Lower leg skin (tissue), 4 donors: ENCODE data around the gene NCEH1. TPM values are rescaled to one million over a fixed set of nuclear protein-coding genes. Genes with fewer than 3 reads are reported as not detected.

Source experiments
- DNase-seq, 2 donors: peaks; one replicate each; pipeline ENCODE4 v3.0.0-alpha.2; 2019; ENCODE audit warnings: low spot score in 2 of 2
- H3K4me3 ChIP-seq: fragments of 200-600 bp; sonication (generic); 2 replicates; pipeline ENCODE4 v1.5.1; 2017; ENCODE audit warnings: mild to moderate bottlenecking, low read depth; ENCODE audit not compliant: poor library complexity, severe bottlenecking
- CTCF ChIP-seq, 3 donors: fragments of 450-650 bp; IDR thresholded peaks; one replicate each; pipeline ENCODE4 v1.5.1; 2016; ENCODE audit warnings: antibody characterized with exemption in 3 of 3, mild to moderate bottlenecking in 3 of 3, moderate library complexity in 2 of 3
- POLR2A ChIP-seq, 2 donors: fragments of 450-650 bp; IDR thresholded peaks; one replicate each; pipeline ENCODE4 v1.6.1; 2016 to 2017; ENCODE audit warnings: antibody characterized with exemption in 2 of 2, mild to moderate bottlenecking in 1 of 2, moderate library complexity in 1 of 2
- WGBS, 2 donors: methylation state at CpG; one replicate each; pipeline ENCODE4 v1.1.5; 2018; 5-methylcytosine and 5-hydroxymethylcytosine counted together
- intact Hi-C: fragments of 100-400 bp; cut with DNase I; formaldehyde crosslinking; loops from one replicate; pipeline ENCODE4 v1.15.0; 2023; ENCODE audit warnings: low total_unique reads
- total RNA-seq, 4 donors: library from RNA; depleted of rRNA; stranded (reverse); fragments of >200 nt; gene quantifications; one replicate each; pipeline ENCODE4 v1.1.0, GENCODE V29; 2016

The NCEH1 gene
- total RNA-seq, 4 donors from 2014 or later = 2.1 to 7.8 (median 6.3) TPM

GRCh38 chr3:172653004-172653572 is 57.8 kb downstream of the NCEH1 start:
- intact Hi-C loops = no loop called here
- DNase-seq = no peak
- TF ChIP-seq POLR2A (IDR thresholded peaks at IDR 0.05) (no peak), CTCF (IDR thresholded peaks at IDR 0.05) (no peak)
- H3K4me3 ChIP-seq = no peak overlapping the region
- 80 to 87% methylated on average over 2 of the region's 2 CpGs for WGBS, 2 donors

GRCh38 chr3:172651936-172652625 is 58.8 kb downstream of the NCEH1 start:
- TF ChIP-seq POLR2A (IDR thresholded peaks at IDR 0.05) (no peak), CTCF (IDR thresholded peaks at IDR 0.05) (no peak)
- DNase-seq = no peak
- 0 to 55% methylated on average over 1 of the region's 1 CpG for WGBS, 2 donors
- no peak overlapping the region for H3K4me3 ChIP-seq
- intact Hi-C loops = no loop called here

GRCh38 chr3:172649987-172650386 is 60.9 kb downstream of the NCEH1 start:
- H3K4me3 ChIP-seq = no peak overlapping the region
- TF ChIP-seq CTCF (IDR thresholded peaks at IDR 0.05) = no peak
- TF ChIP-seq POLR2A (IDR thresholded peaks at IDR 0.05) = no peak
- intact Hi-C loops = no loop called here
- no peak for DNase-seq
- WGBS, 2 donors = 92 to 94% methylated on average over 6 of the region's 6 CpGs

- TF ChIP-seq POLR2A (IDR thresholded peaks at IDR 0.05) (no peak), CTCF (IDR thresholded peaks at IDR 0.05) (no peak)
- intact Hi-C loops = no loop called here
- 73 to 77% methylated on average over 9 of the region's 9 CpGs for WGBS, 2 donors
- H3K4me3 ChIP-seq = no peak overlapping the region
- no peak for DNase-seq
Measured at GRCh38 chr3:172648747-172649146, 62.1 kb downstream of the NCEH1 start.

- 74 to 79% methylated on average over 14 of the region's 14 CpGs for WGBS, 2 donors
- TF ChIP-seq CTCF (IDR thresholded peaks at IDR 0.05) (no peak), POLR2A (IDR thresholded peaks at IDR 0.05) (no peak)
- no peak for DNase-seq
- H3K4me3 ChIP-seq = no peak overlapping the region
- intact Hi-C loops = no loop called here
Measured at GRCh38 chr3:172647823-172648222, 63.0 kb downstream of the NCEH1 start.
